ENCODE measurements around the gene OR11H12.
"Not testable (repeated sequence)": the region's sequence is repeated elsewhere in the genome, so short reads cannot be mapped to it uniquely, and the experiment has no call there.

The OR11H12 gene

GRCh38 chr14:18600817-18601216 is at the start of gene OR11H12:
OR11H12 (plus strand) TSS chr14:18601117; CDS start chr14:18601117, 0 bp downstream.
- DNase-seq, result not testable (repeated sequence)

GRCh38 chr14:18582908-18583307 is 18.0 kb upstream of the OR11H12 start:
- DNase-seq, result not testable (repeated sequence)

GRCh38 chr14:18626610-18627213 is 25.8 kb downstream of the OR11H12 start:
- DNase-seq, result not testable (repeated sequence)

GRCh38 chr14:18636066-18636465 is 35.1 kb downstream of the OR11H12 start:
- not testable (repeated sequence) for DNase-seq

- not testable (repeated sequence) for DNase-seq
These were observed 37.1 kb downstream of the OR11H12 start for GRCh38 chr14:18638032-18638431.

- not testable (repeated sequence) for DNase-seq
These were observed 37.9 kb downstream of the OR11H12 start for GRCh38 chr14:18638785-18639184.

GRCh38 chr14:18646075-18646730 is 45.3 kb downstream of the OR11H12 start:
- DNase-seq, result not testable (repeated sequence)
